Measurements from ENCODE around the gene CHCHD6. TPM values are rescaled to one million over a fixed set of nuclear protein-coding genes. Genes with fewer than 3 reads are reported as not detected.

The CHCHD6 gene
- total RNA-seq, 6 experiments from 2014 or later = 1.7 to 5.3 (median 4.2) TPM

DNA sequence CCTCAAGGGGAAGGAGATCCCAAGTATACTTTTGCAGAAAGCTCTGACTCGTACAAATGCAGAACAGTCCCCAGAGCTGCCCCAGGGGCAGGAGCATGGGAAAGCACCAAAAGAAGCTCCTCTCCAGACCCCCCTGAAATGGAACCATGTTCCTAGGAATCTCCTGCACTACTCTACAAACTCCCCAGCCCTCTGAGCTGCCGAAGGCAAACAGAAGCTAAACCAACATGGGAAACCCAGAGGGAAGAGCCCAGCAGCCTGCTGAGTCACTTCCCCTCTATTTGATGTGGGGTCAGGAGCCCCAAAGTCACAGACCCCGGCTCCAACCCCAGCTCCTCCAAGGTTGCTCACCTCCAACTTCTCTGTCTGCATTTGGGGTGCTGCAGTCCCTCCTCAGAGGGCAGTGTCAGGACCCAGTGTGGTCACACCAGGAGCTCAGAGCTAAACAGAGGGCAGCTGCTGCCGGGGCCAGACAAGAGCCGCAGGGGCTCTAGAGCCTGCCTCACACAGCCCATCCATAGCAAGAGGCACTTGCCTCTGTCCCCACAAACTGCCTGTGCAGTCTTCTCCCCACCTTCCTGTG is 275.1 kb downstream of the CHCHD6 start:
- no peak for TF ChIP-seq POLR2A (IDR thresholded peaks at IDR 0.05)
- TF ChIP-seq, protein P1, sequence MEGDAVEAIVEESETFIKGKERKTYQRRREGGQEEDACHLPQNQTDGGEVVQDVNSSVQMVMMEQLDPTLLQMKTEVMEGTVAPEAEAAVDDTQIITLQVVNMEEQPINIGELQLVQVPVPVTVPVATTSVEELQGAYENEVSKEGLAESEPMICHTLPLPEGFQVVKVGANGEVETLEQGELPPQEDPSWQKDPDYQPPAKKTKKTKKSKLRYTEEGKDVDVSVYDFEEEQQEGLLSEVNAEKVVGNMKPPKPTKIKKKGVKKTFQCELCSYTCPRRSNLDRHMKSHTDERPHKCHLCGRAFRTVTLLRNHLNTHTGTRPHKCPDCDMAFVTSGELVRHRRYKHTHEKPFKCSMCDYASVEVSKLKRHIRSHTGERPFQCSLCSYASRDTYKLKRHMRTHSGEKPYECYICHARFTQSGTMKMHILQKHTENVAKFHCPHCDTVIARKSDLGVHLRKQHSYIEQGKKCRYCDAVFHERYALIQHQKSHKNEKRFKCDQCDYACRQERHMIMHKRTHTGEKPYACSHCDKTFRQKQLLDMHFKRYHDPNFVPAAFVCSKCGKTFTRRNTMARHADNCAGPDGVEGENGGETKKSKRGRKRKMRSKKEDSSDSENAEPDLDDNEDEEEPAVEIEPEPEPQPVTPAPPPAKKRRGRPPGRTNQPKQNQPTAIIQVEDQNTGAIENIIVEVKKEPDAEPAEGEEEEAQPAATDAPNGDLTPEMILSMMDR (IDR thresholded peaks at IDR 0.05) = no peak
- H3K4me1 ChIP-seq = no peaks in the 10 kb centered on the region
- intact Hi-C loops (cut with DNase I) = no loop called here
- DNase-seq (no peak), ATAC-seq (no peak)
- H3K9me3 ChIP-seq = no peaks in the 10 kb centered on the region
- WGBS (ENCODE audit: insufficient coverage, low coverage, low lambda C conversion rate, missing lambda C conversion rate) = 12% methylated on average over 2 of the region's 5 CpGs
- H3K36me3 ChIP-seq = no peaks in the 10 kb centered on the region
- no peak overlapping the region for H3K4me3 ChIP-seq
- H3K27me3 ChIP-seq = no peaks in the 10 kb centered on the region
- H3K27ac ChIP-seq = no peak overlapping the region

DNA sequence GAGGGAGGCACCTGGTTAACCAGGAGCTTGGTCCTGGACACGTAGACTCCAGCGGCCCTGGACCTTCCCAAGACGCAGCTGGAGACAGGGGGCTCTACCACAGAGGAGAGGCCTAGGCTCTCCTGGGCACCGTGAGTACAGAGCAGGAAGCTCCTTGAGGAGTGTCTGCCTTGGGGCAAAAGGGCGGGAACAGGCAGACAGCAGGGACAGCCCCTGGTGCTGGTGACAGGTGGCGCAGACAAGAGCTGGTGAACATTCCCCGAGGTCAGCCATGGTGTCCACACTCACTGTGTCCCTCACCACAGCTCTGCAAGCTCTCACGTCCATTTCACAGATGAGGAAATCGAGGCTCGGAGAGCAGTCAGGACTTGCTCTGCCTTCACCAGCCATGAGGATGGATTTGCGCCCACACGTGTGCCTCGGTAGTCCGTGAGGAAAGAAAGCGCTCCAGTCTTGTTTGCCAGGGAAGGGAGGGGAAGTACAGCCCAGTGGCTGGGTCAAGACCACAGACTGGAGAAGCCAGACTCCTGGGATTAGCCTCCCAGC is 276.3 kb downstream of the CHCHD6 start:
- no peak for DNase-seq
- TF ChIP-seq, protein P1 (IDR thresholded peaks at IDR 0.05) = no peak
- no peak for TF ChIP-seq POLR2A (IDR thresholded peaks at IDR 0.05)
- Histone ChIP-seq H3K4me1 (no peaks in the 10 kb centered on the region), H3K27ac (no peak overlapping the region), H3K27me3 (no peaks in the 10 kb centered on the region), H3K9me3 (no peaks in the 10 kb centered on the region), H3K4me3 (no peak overlapping the region), H3K36me3 (no peaks in the 10 kb centered on the region)
- WGBS (ENCODE audit: insufficient coverage, low coverage, low lambda C conversion rate, missing lambda C conversion rate) = 96% methylated on average over 4 of the region's 15 CpGs
- intact Hi-C loops (cut with DNase I) = no loop called here
- no peak for ATAC-seq

DNA sequence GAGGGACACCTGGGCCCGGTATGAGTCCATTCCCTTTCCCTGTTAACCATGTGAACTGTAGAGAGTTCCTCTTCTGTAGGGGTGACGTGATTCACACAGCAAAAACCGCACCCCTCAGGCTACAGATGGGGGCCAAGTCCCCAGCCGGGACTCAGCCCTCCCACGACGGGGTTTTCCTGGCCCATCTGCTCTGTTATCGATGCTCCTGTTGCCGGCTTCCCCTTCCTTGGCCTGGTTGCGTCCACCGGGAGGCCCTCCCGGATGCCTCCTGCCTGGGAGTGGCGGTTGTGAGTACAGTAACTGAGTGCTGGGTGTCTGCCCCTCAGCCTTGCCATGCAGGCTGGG is 278.1 kb downstream of the CHCHD6 start:
- peak in 3 of 4 donors; percentile 3 to 20 (median 13) for ATAC-seq
- TF ChIP-seq, protein P1 (IDR thresholded peaks at IDR 0.05) = no peak
- no peak for TF ChIP-seq POLR2A (IDR thresholded peaks at IDR 0.05)

DNA sequence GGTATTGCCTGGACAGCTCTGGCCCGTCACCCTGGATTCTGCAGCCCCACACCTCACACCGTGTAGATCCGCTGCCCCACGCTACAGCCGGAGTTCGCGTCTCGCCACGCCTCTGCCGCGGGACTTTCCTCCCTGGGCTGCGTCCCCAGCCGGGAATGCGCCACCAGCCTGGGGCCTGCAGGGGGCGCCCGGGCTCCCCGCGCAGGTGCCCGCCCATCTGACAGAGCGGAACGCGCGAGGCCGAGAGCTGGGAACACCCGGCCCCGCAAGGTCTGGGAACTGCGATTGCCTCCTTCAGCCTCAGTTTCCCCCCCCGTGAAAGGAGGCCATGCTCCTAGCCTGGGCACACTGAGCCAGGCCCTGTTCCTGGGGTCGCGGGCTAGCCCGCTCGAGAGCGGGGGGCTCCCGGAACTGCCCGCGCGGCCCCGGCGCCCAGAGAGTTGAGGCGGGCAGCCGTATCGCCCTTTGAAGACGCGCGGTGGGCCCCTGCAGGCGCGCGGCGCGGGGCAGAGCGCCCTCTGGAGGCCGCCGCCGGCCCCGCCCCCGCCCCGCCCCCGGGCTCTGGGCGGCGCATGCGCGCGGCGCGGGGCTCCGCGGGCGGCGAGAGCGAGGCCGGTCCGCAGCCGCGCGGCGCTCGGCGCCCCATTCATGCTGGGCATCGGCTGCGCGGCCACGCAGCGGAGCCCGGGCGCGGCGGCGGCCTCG is 278.6 kb downstream of the CHCHD6 start, which contains the start of gene PLXNA1:
Gene PLXNA1, plus strand, starts transcription at position 645 of the 705 bp plus-strand sequence. CDS start 5,479 bp downstream, outside the sequence.
- TF ChIP-seq POLR2A (IDR thresholded peaks at IDR 0.05) = no peak
- TF ChIP-seq, protein P1 (IDR thresholded peaks at IDR 0.05) = peak; percentile 83 to 96 (median 92)
- no peaks in the 10 kb centered on the region for H3K9me3 ChIP-seq
- DNase-seq = peak; percentile 77 to 84 (median 83)
- no peaks in the 10 kb centered on the region for H3K4me1 ChIP-seq
- peak; percentile 89 to 93 (median 93) for ATAC-seq
- H3K27me3 ChIP-seq = no peaks in the 10 kb centered on the region
- no peaks in the 10 kb centered on the region for H3K36me3 ChIP-seq
- WGBS (ENCODE audit: insufficient coverage, low coverage, low lambda C conversion rate, missing lambda C conversion rate) = 0% methylated on average over 7 of the region's 89 CpGs
- intact Hi-C loops (cut with DNase I) = no loop called here
- H3K4me3 ChIP-seq = peak within 1 kb of the TSS; percentile 54 to 69 (median 61)
- peak within 1 kb of the TSS; percentile 44 to 72 (median 66) for H3K27ac ChIP-seq

More for the DNA sequence above, 278.1 kb downstream of the CHCHD6 start:
- H3K27ac ChIP-seq = peak overlapping the region in 2 of 3 donors; percentile 66 to 72
- H3K9me3 ChIP-seq = no peaks in the 10 kb centered on the region
- H3K36me3 ChIP-seq = no peaks in the 10 kb centered on the region
- no peaks in the 10 kb centered on the region for H3K4me1 ChIP-seq
- intact Hi-C loops (cut with DNase I) = no loop called here
- DNase-seq = peak in 1 of 3 donors; percentile 52
- H3K27me3 ChIP-seq = no peaks in the 10 kb centered on the region
- WGBS (ENCODE audit: insufficient coverage, low coverage, low lambda C conversion rate, missing lambda C conversion rate) = 3% methylated on average over 6 of the region's 12 CpGs
- peak overlapping the region; percentile 46 to 61 (median 54) for H3K4me3 ChIP-seq

Measured in right lobe of liver (tissue), 6 donors.